DOHH2 (cell line): ENCODE measurements around the gene ARID4B.

Source experiments
- H3F3A ChIP-seq: fragments of 200-600 bp; sonication (generic), shearing (Covaris generic); 2 replicates; pipeline ENCODE4 v1.6.0; 2016; ENCODE audit warnings: antibody characterized with exemption, mild to moderate bottlenecking; ENCODE audit not compliant: control insufficient read depth, insufficient read depth
- H3K27ac ChIP-seq: fragments of 200-600 bp; sonication (generic); 2 replicates; pipeline ENCODE4 v1.5.1; 2014; ENCODE audit warnings: low read depth, mild to moderate bottlenecking, low read length, moderate library complexity
- H3K27me3 ChIP-seq: fragments of 200-600 bp; sonication (generic); 2 replicates; pipeline ENCODE4 v1.6.1; 2014; ENCODE audit warnings: mild to moderate bottlenecking, low read length, mixed read lengths; ENCODE audit not compliant: control insufficient read depth
- H3K36me3 ChIP-seq: fragments of 200-600 bp; sonication (generic); 2 replicates; pipeline ENCODE4 v1.6.1; 2014; ENCODE audit warnings: mild to moderate bottlenecking, low read length, moderate library complexity, mixed read lengths; ENCODE audit not compliant: control insufficient read depth
- H3K4me1 ChIP-seq: fragments of 200-600 bp; sonication (generic); 2 replicates; pipeline ENCODE4 v1.6.1; 2014; ENCODE audit warnings: mild to moderate bottlenecking, low read length, mixed read lengths; ENCODE audit not compliant: control insufficient read depth
- H3K4me2 ChIP-seq: fragments of 200-600 bp; sonication (generic); 2 replicates; pipeline ENCODE4 v1.6.0; 2014; ENCODE audit warnings: mild to moderate bottlenecking, low read length, moderate library complexity
- H3K4me3 ChIP-seq: fragments of 200-600 bp; sonication (generic); 2 replicates; pipeline ENCODE4 v1.5.1; 2014; ENCODE audit warnings: mild to moderate bottlenecking, low read length, mixed read lengths
- H3K79me2 ChIP-seq: fragments of 200-600 bp; sonication (generic); 2 replicates; pipeline ENCODE4 v1.6.1; 2014; ENCODE audit warnings: mild to moderate bottlenecking, low read length, mixed read lengths; ENCODE audit not compliant: control insufficient read depth
- H3K9me2 ChIP-seq: fragments of 200-600 bp; sonication (generic); replicated peaks from 2 replicates; pipeline ENCODE4 v1.6.1; 2014; ENCODE audit warnings: mild to moderate bottlenecking, low read length, mixed read lengths; ENCODE audit not compliant: control insufficient read depth
- H3K9me3 ChIP-seq: fragments of 200-600 bp; sonication (generic); 2 replicates; pipeline ENCODE4 v1.6.1; 2014; ENCODE audit warnings: antibody characterized with exemption, low read length, mixed read lengths; ENCODE audit not compliant: control insufficient read depth, insufficient read depth
- H4K20me1 ChIP-seq: fragments of 200-600 bp; sonication (generic); 2 replicates; pipeline ENCODE4 v1.6.0; 2014; ENCODE audit warnings: low read depth, mild to moderate bottlenecking, antibody characterized with exemption, low read length, moderate library complexity; ENCODE audit not compliant: control insufficient read depth, insufficient read depth
- EZH2phosphoT487 ChIP-seq: fragments of 200-600 bp; sonication (generic); IDR thresholded peaks from 2 replicates; pipeline ENCODE4 v1.6.1; 2017; ENCODE audit warnings: borderline replicate concordance, mild to moderate bottlenecking, antibody characterized with exemption, low read length, moderate library complexity, mixed read lengths
- TF ChIP-seq, protein P1 (sequence below): fragments of 200-600 bp; sonication (generic); IDR thresholded peaks from one replicate; pipeline ENCODE4 v1.5.1; 2014; ENCODE audit warnings: antibody characterized with exemption, mild to moderate bottlenecking, low read depth, low read length; ENCODE audit not compliant: poor library complexity, severe bottlenecking

ARID4B gene

DNA sequence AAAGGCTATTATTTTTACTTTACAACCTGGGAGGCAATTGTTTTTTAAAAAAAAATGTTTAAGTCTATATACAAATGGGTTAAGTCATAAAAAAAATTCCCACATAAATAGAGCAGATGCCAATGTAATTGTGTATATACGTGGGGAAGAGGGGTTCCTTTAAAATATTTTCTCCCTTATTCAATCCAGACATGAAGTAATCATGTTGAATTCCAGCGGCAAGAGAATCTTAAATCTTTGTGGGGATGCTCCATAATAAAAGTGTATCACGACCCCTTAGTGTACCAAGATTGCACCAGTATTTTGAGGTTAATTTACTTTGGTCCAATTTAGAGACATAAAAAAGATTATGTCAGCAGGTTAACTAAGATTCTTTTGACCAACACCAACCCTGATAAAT, 62.1 kb downstream of the ARID4B start:
- no peaks in the 10 kb centered on the region for H3K9me2 ChIP-seq

GRCh38 chr1:235264327-235264726, 63.7 kb downstream of the ARID4B start:
- no peak overlapping the region for H3K4me2 ChIP-seq
- H3K27ac ChIP-seq: no peak overlapping the region
- H3K27me3 ChIP-seq: no peaks in the 10 kb centered on the region
- H3K79me2 ChIP-seq: peaks cover 94% of the 10 kb centered on the region
- no peak overlapping the region for H3K4me3 ChIP-seq
- H3K9me3 ChIP-seq: no peaks in the 10 kb centered on the region
- H3F3A ChIP-seq: 0 out of 2 replicates have a peak, but pooled peaks cover 3% of the 10 kb centered on the region
- peaks cover 18% of the 10 kb centered on the region; the same call in 1 of the 2 replicates for H4K20me1 ChIP-seq
- no peak for TF ChIP-seq EZH2phosphoT487
- TF ChIP-seq, protein P1, sequence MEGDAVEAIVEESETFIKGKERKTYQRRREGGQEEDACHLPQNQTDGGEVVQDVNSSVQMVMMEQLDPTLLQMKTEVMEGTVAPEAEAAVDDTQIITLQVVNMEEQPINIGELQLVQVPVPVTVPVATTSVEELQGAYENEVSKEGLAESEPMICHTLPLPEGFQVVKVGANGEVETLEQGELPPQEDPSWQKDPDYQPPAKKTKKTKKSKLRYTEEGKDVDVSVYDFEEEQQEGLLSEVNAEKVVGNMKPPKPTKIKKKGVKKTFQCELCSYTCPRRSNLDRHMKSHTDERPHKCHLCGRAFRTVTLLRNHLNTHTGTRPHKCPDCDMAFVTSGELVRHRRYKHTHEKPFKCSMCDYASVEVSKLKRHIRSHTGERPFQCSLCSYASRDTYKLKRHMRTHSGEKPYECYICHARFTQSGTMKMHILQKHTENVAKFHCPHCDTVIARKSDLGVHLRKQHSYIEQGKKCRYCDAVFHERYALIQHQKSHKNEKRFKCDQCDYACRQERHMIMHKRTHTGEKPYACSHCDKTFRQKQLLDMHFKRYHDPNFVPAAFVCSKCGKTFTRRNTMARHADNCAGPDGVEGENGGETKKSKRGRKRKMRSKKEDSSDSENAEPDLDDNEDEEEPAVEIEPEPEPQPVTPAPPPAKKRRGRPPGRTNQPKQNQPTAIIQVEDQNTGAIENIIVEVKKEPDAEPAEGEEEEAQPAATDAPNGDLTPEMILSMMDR: no peak
- peaks cover 9% of the 10 kb centered on the region for H3K36me3 ChIP-seq
- no peaks in the 10 kb centered on the region for H3K9me2 ChIP-seq
- peaks cover 21% of the 10 kb centered on the region for H3K4me1 ChIP-seq

More for the DNA sequence above, 62.1 kb downstream of the ARID4B start:
- H4K20me1 ChIP-seq: peaks cover 24% of the 10 kb centered on the region; the same call in 1 of the 2 replicates
- 0 out of 2 replicates have a peak, but pooled peaks cover 3% of the 10 kb centered on the region for H3F3A ChIP-seq
- H3K27me3 ChIP-seq: no peaks in the 10 kb centered on the region
- no peak overlapping the region for H3K4me2 ChIP-seq
- H3K4me3 ChIP-seq: no peak overlapping the region
- H3K79me2 ChIP-seq: peaks cover 100% of the 10 kb centered on the region
- TF ChIP-seq, protein P1: no peak
- TF ChIP-seq EZH2phosphoT487: no peak
- H3K36me3 ChIP-seq: no peaks in the 10 kb centered on the region
- no peaks in the 10 kb centered on the region for H3K9me3 ChIP-seq
- peaks cover 19% of the 10 kb centered on the region for H3K4me1 ChIP-seq
- H3K27ac ChIP-seq: no peak overlapping the region

- no peak overlapping the region for H3K27ac ChIP-seq
- H3K79me2 ChIP-seq: peaks cover 92% of the 10 kb centered on the region
- no peaks in the 10 kb centered on the region for H3K27me3 ChIP-seq
- peaks cover 13% of the 10 kb centered on the region; the same call in 1 of the 2 replicates for H4K20me1 ChIP-seq
- peaks cover 3% of the 10 kb centered on the region; the same call in 1 of the 2 replicates for H3F3A ChIP-seq
- no peaks in the 10 kb centered on the region for H3K9me2 ChIP-seq
- no peaks in the 10 kb centered on the region for H3K9me3 ChIP-seq
- H3K4me2 ChIP-seq: no peak overlapping the region
- H3K36me3 ChIP-seq: peaks cover 25% of the 10 kb centered on the region
- H3K4me3 ChIP-seq: no peak overlapping the region
- peaks cover 14% of the 10 kb centered on the region for H3K4me1 ChIP-seq
- TF ChIP-seq EZH2phosphoT487: no peak
- TF ChIP-seq, protein P1: no peak
Measured at GRCh38 chr1:235262539-235262938, 65.4 kb downstream of the ARID4B start.
